Measurements from ENCODE around the gene HLX.

DNA sequence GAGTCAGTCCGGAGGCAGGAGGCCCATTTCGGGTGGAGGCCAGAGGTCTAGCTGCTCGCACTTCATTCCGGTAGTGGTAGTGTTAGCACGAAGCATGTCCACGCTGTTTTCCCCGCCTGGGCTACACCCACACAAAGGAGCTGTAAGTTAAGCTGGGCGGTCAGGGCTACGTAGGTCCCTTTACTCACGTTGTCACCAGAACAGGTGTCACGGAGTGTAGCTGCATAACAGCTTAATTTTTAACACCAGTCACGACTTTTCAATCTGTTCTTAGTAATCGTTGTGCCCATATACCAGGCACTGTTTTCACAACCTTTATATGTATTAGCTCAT is 15.6 kb downstream of the HLX start:
- TF ChIP-seq CTCF (IDR thresholded peaks at IDR 0.05; ENCODE audit: low read length) (no peak), EZH2 (IDR thresholded peaks at IDR 0.05; ENCODE audit: borderline replicate concordance, low read length) (no peak)
